Tibial nerve (tissue), 4 donors: ENCODE measurements around the gene ALPP.
"Not testable (repeated sequence)": the region's sequence is repeated elsewhere in the genome, so short reads cannot be mapped to it uniquely, and the experiment has no call there.

Experiments
- EP300 ChIP-seq, 2 donors: sonication (generic); formaldehyde crosslinking; IDR thresholded peaks; one replicate each; pipeline ENCODE4 v1.6.1; 2017; ENCODE audit warnings: antibody characterized with exemption in 2 of 2, mild to moderate bottlenecking in 1 of 2
- POLR2A ChIP-seq, 2 donors: fragments of 450-650 bp; IDR thresholded peaks; one replicate each; pipeline ENCODE4 v1.6.1; 2017; ENCODE audit warnings: antibody characterized with exemption in 2 of 2, mild to moderate bottlenecking in 2 of 2, moderate library complexity in 2 of 2
- TF ChIP-seq, protein P1 (sequence below), 5 experiments: fragments of 200-600 bp in 3 of 5; fragments of 450-650 bp in 2 of 5; sonication (generic) in 3 of 5; IDR thresholded peaks; one replicate each; pipeline ENCODE4 v1.5.1; 2016 to 2019; ENCODE audit warnings: antibody characterized with exemption in 5 of 5, mild to moderate bottlenecking in 3 of 5, moderate library complexity in 2 of 5

- TF ChIP-seq, protein P1, sequence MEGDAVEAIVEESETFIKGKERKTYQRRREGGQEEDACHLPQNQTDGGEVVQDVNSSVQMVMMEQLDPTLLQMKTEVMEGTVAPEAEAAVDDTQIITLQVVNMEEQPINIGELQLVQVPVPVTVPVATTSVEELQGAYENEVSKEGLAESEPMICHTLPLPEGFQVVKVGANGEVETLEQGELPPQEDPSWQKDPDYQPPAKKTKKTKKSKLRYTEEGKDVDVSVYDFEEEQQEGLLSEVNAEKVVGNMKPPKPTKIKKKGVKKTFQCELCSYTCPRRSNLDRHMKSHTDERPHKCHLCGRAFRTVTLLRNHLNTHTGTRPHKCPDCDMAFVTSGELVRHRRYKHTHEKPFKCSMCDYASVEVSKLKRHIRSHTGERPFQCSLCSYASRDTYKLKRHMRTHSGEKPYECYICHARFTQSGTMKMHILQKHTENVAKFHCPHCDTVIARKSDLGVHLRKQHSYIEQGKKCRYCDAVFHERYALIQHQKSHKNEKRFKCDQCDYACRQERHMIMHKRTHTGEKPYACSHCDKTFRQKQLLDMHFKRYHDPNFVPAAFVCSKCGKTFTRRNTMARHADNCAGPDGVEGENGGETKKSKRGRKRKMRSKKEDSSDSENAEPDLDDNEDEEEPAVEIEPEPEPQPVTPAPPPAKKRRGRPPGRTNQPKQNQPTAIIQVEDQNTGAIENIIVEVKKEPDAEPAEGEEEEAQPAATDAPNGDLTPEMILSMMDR (IDR thresholded peaks at IDR 0.05), result not testable (repeated sequence)
- TF ChIP-seq POLR2A, EP300 (IDR thresholded peaks at IDR 0.05): not testable (repeated sequence)
Measured at GRCh38 chr2:232364806-232365594, 13.6 kb upstream of the ALPP start.
